Right cardiac atrium (tissue), 5 donors: Measurements from ENCODE around the gene ASIP. TPM values are rescaled to one million over a fixed set of nuclear protein-coding genes. Genes with fewer than 3 reads are reported as not detected.
"Not testable (repeated sequence)": the region's sequence is repeated elsewhere in the genome, so short reads cannot be mapped to it uniquely, and the experiment has no call there.

ENCODE experiments used
- ATAC-seq, 2 donors: fragments of 200-7000 bp; cut with Tn5 transposase; one replicate each; pipeline versions ENCODE4 v1.8.0 to v1.9.1; 2020; ENCODE audit warnings: moderate library complexity in 2 of 2, mild to moderate bottlenecking in 1 of 2
- DNase-seq, 3 donors: peaks; one replicate each; pipeline ENCODE4 v3.0.0-alpha.2; 2020
- H3K27ac ChIP-seq: one replicate; pipeline ENCODE4 v1.5.1; 2013; ENCODE audit warnings: mild to moderate bottlenecking, low read length, control low read depth, moderate library complexity
- H3K27me3 ChIP-seq: one replicate; pipeline ENCODE4 v1.6.1; 2013; ENCODE audit not compliant: control insufficient read depth, insufficient read depth
- H3K4me1 ChIP-seq: one replicate; pipeline ENCODE4 v1.6.1; 2013; ENCODE audit warnings: low read length; ENCODE audit not compliant: control insufficient read depth, insufficient read depth
- H3K4me3 ChIP-seq: one replicate; pipeline ENCODE4 v1.5.1; 2013; ENCODE audit warnings: low read length, control low read depth
- H3K9me3 ChIP-seq: one replicate; pipeline ENCODE4 v1.6.1; 2013; ENCODE audit warnings: low read length; ENCODE audit not compliant: control insufficient read depth
- WGBS: extraction: QIAGEN DNeasy Blood & Tissue Kit; methylation state at CpG from one replicate; pipeline ENCODE4 v1.1.7; 2013; 5-methylcytosine and 5-hydroxymethylcytosine counted together
- intact Hi-C, 4 donors: fragments of 100-400 bp; cut with DNase I; formaldehyde crosslinking; loops; one replicate each; pipeline versions ENCODE4 v1.11.0 to v1.14.0; 2022 to 2023
- polyA plus RNA-seq: library from polyadenylated mRNA; stranded (reverse); fragments of 200-250 nt; gene quantifications from one replicate; pipeline ENCODE4 v1.2.3, GENCODE V29; 2013
- total RNA-seq, 4 donors: library from RNA; stranded (reverse); fragmentation: NEBNext Ultra II Directional; extraction: Animal tissue kit (Norgen Biotek cat#: 25700); gene quantifications; one replicate each; pipeline ENCODE4 v1.2.1, GENCODE V29; 2021
- donor health status: healthy with polysubstance abuse.
- donor health status: DM: no; HTN: yes; CAD: no.
- donor health status: DM: no; HTN: no; CAD: no.
- donor health status: DM: no; HTN: yes; CAD: no; lungs with severe emphysema.
- donor health status: DM: yes; HTN: yes; CAD: no.

Gene ASIP
- total and polyA plus RNA-seq, 5 donors: 0.67 to 8.0 (median 2.8) TPM

GRCh38 chr20:34242879-34243278 is 1.7 kb downstream of the ASIP start:
- Histone ChIP-seq H3K4me3 (no peak overlapping the region), H3K4me1 (no peaks in the 10 kb centered on the region), H3K27ac (no peak overlapping the region), H3K9me3 (no peaks in the 10 kb centered on the region), H3K27me3 (no peaks in the 10 kb centered on the region)
- DNase-seq: no peak
- WGBS: 75% methylated on average over 1 of the region's 1 CpG
- intact Hi-C loops: no loop called here
- no peak for ATAC-seq

GRCh38 chr20:34243377-34243776 is 2.2 kb downstream of the ASIP start:
- Histone ChIP-seq H3K4me3 (no peak overlapping the region), H3K27me3 (no peaks in the 10 kb centered on the region), H3K27ac (no peak overlapping the region), H3K9me3 (no peaks in the 10 kb centered on the region), H3K4me1 (no peaks in the 10 kb centered on the region)
- no peak for DNase-seq
- WGBS: 84% methylated on average over 3 of the region's 3 CpGs
- intact Hi-C loops: no loop called here
- no peak for ATAC-seq

GRCh38 chr20:34246126-34246626 is 5.0 kb downstream of the ASIP start:
- Histone ChIP-seq H3K27me3 (no peaks in the 10 kb centered on the region), H3K9me3 (no peaks in the 10 kb centered on the region), H3K27ac (no peak overlapping the region), H3K4me3 (no peak overlapping the region), H3K4me1 (no peaks in the 10 kb centered on the region)
- intact Hi-C loops: no loop called here
- DNase-seq: no peak
- WGBS: 77% methylated on average over 2 of the region's 2 CpGs
- no peak for ATAC-seq

GRCh38 chr20:34249291-34249690 is 8.1 kb downstream of the ASIP start:
- DNase-seq: no peak
- no peak overlapping the region for H3K27ac ChIP-seq
- H3K9me3 ChIP-seq: no peaks in the 10 kb centered on the region
- H3K27me3 ChIP-seq: no peaks in the 10 kb centered on the region
- H3K4me1 ChIP-seq: no peaks in the 10 kb centered on the region
- H3K4me3 ChIP-seq: no peak overlapping the region
- intact Hi-C loops: no loop called here
- no peak for ATAC-seq
- WGBS: 73% methylated on average over 6 of the region's 6 CpGs

- no peak overlapping the region for H3K27ac ChIP-seq
- intact Hi-C loops: no loop called here
- ATAC-seq (no peak), DNase-seq (no peak)
- no peaks in the 10 kb centered on the region for H3K27me3 ChIP-seq
- H3K4me1 ChIP-seq: no peaks in the 10 kb centered on the region
- H3K4me3 ChIP-seq: no peak overlapping the region
- H3K9me3 ChIP-seq: no peaks in the 10 kb centered on the region
Measured at GRCh38 chr20:34250005-34250404, 8.8 kb downstream of the ASIP start.

GRCh38 chr20:34251619-34252018 is 10.4 kb downstream of the ASIP start:
- intact Hi-C loops: no loop called here
- no peaks in the 10 kb centered on the region for H3K27me3 ChIP-seq
- H3K9me3 ChIP-seq: no peaks in the 10 kb centered on the region
- DNase-seq: no peak
- no peak for ATAC-seq
- H3K27ac ChIP-seq: no peak overlapping the region
- WGBS: 96% methylated on average over 2 of the region's 2 CpGs
- H3K4me3 ChIP-seq: no peak overlapping the region
- H3K4me1 ChIP-seq: no peaks in the 10 kb centered on the region

- H3K9me3 ChIP-seq, H3K27me3 ChIP-seq, H3K4me1 ChIP-seq, H3K27ac ChIP-seq, ATAC-seq, intact Hi-C loops, DNase-seq, H3K4me3 ChIP-seq: not testable (repeated sequence)
- 29% methylated on average over 7 of the region's 7 CpGs for WGBS
Measured at GRCh38 chr20:34252431-34253086, 11.3 kb downstream of the ASIP start.

GRCh38 chr20:34254979-34255378 is 13.8 kb downstream of the ASIP start:
- ATAC-seq (no peak), DNase-seq (no peak)
- intact Hi-C loops: no loop called here
- no peaks in the 10 kb centered on the region for H3K4me1 ChIP-seq
- H3K27me3 ChIP-seq: no peaks in the 10 kb centered on the region
- WGBS: 79% methylated on average over 1 of the region's 1 CpG
- H3K4me3 ChIP-seq: no peak overlapping the region
- H3K9me3 ChIP-seq: no peaks in the 10 kb centered on the region
- H3K27ac ChIP-seq: no peak overlapping the region

- Histone ChIP-seq H3K4me3 (no peak overlapping the region), H3K27me3 (no peaks in the 10 kb centered on the region), H3K4me1 (no peaks in the 10 kb centered on the region), H3K9me3 (no peaks in the 10 kb centered on the region), H3K27ac (no peak overlapping the region)
- no peak for DNase-seq
- ATAC-seq: no peak
- intact Hi-C loops: no loop called here
- WGBS: 85% methylated on average over 5 of the region's 5 CpGs
Measured at GRCh38 chr20:34256629-34257124, 15.5 kb downstream of the ASIP start.

- Histone ChIP-seq H3K4me3 (no peak overlapping the region), H3K9me3 (no peaks in the 10 kb centered on the region), H3K27ac (no peak overlapping the region), H3K4me1 (peaks cover 5% of the 10 kb centered on the region), H3K27me3 (no peaks in the 10 kb centered on the region)
- WGBS: 90% methylated on average over 5 of the region's 5 CpGs
- ATAC-seq (peak in 1 of 2 donors; percentile 14), DNase-seq (no peak)
- intact Hi-C loops: no loop called here
Measured at GRCh38 chr20:34260208-34260942, 19.2 kb downstream of the ASIP start.

- 34% methylated on average over 9 of the region's 9 CpGs for WGBS
- Histone ChIP-seq H3K4me1 (peaks cover 5% of the 10 kb centered on the region), H3K27ac (peak overlapping the region; percentile 88), H3K9me3 (no peaks in the 10 kb centered on the region), H3K27me3 (no peaks in the 10 kb centered on the region), H3K4me3 (no peak overlapping the region)
- intact Hi-C loops: no loop called here
- DNase-seq (peak; percentile 58 to 75 (median 71)), ATAC-seq (peak; percentile 89 to 90)
Measured at GRCh38 chr20:34262488-34263288, 21.5 kb downstream of the ASIP start.
